ENCODE results near the gene NAPSA. TPM values are rescaled to one million over a fixed set of nuclear protein-coding genes. Genes with fewer than 3 reads are reported as not detected.

The NAPSA gene
- total RNA-seq, 4 donors from 2014 or later, result 0.17 to 3.7 (median 0.81) TPM

GRCh38 chr19:50401605-50402450 lies 36.4 kb upstream of the NAPSA start:
- Histone ChIP-seq H3K9me3 (no peaks in the 10 kb centered on the region), H3K27ac (replicated peaks in 1 of 4) (no peak overlapping the region), H3K36me3 (peaks cover 0 to 49% (median 40%) of the 10 kb centered on the region in 4 donors), H3K27me3 (no peaks in the 10 kb centered on the region), H3K4me3 (no peak overlapping the region), H3K4me1 (no peaks in the 10 kb centered on the region)
- 96% methylated on average over 41 of the region's 48 CpGs for WGBS
- intact Hi-C loops (cut with DNase I), result no loop called here
- no peak for DNase-seq (ENCODE audit: extremely low spot score)
- TF ChIP-seq POLR2A (IDR thresholded peaks at IDR 0.05; ENCODE audit: low read depth) (no peak), POLR2AphosphoS5 (IDR thresholded peaks at IDR 0.05) (no peak), CTCF (IDR thresholded peaks at IDR 0.05) (no peak), EP300 (IDR thresholded peaks at IDR 0.05) (no peak)

DNA sequence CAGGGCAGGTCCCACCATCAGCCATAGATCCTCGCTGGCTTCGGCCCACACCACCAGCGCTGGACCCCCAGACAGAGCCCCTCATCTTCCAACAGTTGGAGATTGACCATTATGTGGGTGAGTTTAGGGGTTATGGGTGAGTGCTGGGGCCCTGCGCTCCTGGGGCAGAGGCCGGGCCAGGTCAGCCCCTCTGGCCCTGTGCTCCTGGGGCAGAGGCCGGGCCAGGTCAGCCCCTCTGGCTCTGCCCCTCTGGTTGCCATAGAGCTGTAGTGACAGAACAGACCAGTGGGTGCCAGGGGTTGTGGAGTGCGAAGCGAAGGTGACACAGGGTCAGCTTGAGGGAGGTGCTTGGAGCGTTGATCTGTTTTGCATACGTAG lies 33.9 kb upstream of the NAPSA start:
- intact Hi-C loops (cut with DNase I), result no loop called here
- 98% methylated on average over 8 of the region's 10 CpGs for WGBS
- Histone ChIP-seq H3K9me3 (no peaks in the 10 kb centered on the region), H3K4me3 (no peak overlapping the region), H3K36me3 (peaks cover 0 to 33% (median 28%) of the 10 kb centered on the region in 4 donors), H3K4me1 (no peaks in the 10 kb centered on the region), H3K27ac (replicated peaks in 1 of 4) (no peak overlapping the region), H3K27me3 (no peaks in the 10 kb centered on the region)
- TF ChIP-seq EP300 (IDR thresholded peaks at IDR 0.05) (no peak), CTCF (IDR thresholded peaks at IDR 0.05) (no peak), POLR2AphosphoS5 (IDR thresholded peaks at IDR 0.05) (no peak), POLR2A (IDR thresholded peaks at IDR 0.05; ENCODE audit: low read depth) (no peak)
- no peak for DNase-seq (ENCODE audit: extremely low spot score)

DNA sequence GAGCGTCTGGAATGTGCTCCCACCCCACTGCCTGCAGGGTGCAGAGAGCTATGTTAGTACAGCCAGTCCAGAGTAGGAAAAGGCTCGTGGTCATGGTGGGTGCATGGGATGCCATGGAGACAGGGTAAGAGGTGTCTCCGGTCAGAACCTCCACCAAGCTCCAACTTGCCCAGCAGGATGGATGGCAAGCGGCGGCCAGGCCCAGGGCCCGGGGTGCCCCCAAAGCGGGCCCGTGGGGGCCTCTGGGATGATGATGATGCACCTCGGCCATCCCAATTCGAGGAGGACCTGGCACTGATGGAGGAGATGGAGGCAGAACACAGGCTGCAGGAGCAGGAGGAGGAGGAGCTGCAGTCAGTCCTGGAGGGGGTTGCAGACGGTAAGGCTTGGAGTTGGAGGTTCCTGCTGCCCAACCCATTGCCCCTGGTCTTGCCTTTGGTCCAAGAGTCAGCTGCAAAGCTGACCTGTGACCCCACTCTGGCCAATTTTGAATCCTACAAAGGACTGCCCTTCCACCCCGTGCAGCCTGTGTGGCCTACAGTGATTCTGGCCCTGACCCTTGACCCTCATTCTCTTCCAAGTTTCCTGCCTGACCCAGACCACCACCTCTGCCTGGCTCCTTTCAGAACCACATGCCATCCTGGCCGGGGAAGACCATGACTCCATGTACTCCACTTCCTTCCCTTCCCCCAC lies 33.4 kb upstream of the NAPSA start:
- Histone ChIP-seq H3K9me3 (no peaks in the 10 kb centered on the region), H3K4me3 (no peak overlapping the region), H3K27me3 (no peaks in the 10 kb centered on the region), H3K36me3 (peaks cover 0 to 34% (median 25%) of the 10 kb centered on the region in 4 donors), H3K4me1 (no peaks in the 10 kb centered on the region), H3K27ac (replicated peaks in 1 of 4) (no peak overlapping the region)
- intact Hi-C loops (cut with DNase I), result no loop called here
- TF ChIP-seq POLR2AphosphoS5 (IDR thresholded peaks at IDR 0.05), result no peak
- TF ChIP-seq CTCF (IDR thresholded peaks at IDR 0.05), result no peak
- no peak for TF ChIP-seq POLR2A (IDR thresholded peaks at IDR 0.05; ENCODE audit: low read depth)
- TF ChIP-seq EP300 (IDR thresholded peaks at IDR 0.05), result no peak
- no peak for DNase-seq (ENCODE audit: extremely low spot score)
- WGBS, result 91% methylated on average over 13 of the region's 13 CpGs

GRCh38 chr19:50394017-50394416 lies 28.6 kb upstream of the NAPSA start:
- Histone ChIP-seq H3K27ac (replicated peaks in 1 of 4) (no peak overlapping the region), H3K9me3 (no peaks in the 10 kb centered on the region), H3K4me1 (no peaks in the 10 kb centered on the region), H3K4me3 (no peak overlapping the region), H3K36me3 (peaks cover 0 to 14% (median 10%) of the 10 kb centered on the region in 4 donors), H3K27me3 (no peaks in the 10 kb centered on the region)
- intact Hi-C loops (cut with DNase I), result no loop called here
- no peak for DNase-seq (ENCODE audit: extremely low spot score)
- 95% methylated on average over 7 of the region's 9 CpGs for WGBS
- TF ChIP-seq POLR2AphosphoS5 (IDR thresholded peaks at IDR 0.05), result no peak
- TF ChIP-seq POLR2A (IDR thresholded peaks at IDR 0.05; ENCODE audit: low read depth), result no peak
- TF ChIP-seq EP300 (IDR thresholded peaks at IDR 0.05), result no peak
- no peak for TF ChIP-seq CTCF (IDR thresholded peaks at IDR 0.05)

All from esophagus muscularis mucosa (tissue), 4 donors.